Kidney (tissue), 14 donors: ENCODE measurements around the gene TMEM63B. TPM values are rescaled to one million over a fixed set of nuclear protein-coding genes. Genes with fewer than 3 reads are reported as not detected.

Source experiments
- DNase-seq, 5 donors: peaks; one replicate each; pipeline ENCODE4 v3.0.0-alpha.2; 2013 to 2020
- FAIRE-seq: peaks from 2 replicates; lab custom pipeline; 2012; peaks lifted over from hg19 to GRCh38; lab: Jason Lieb, UNC
- H3K27ac ChIP-seq, 2 donors: one replicate each; pipeline ENCODE4 v1.7.0; 2013; ENCODE audit warnings: low read depth in 2 of 2, low read length in 2 of 2, inconsistent platforms in 1 of 2
- H3K27me3 ChIP-seq: one replicate; pipeline ENCODE4 v1.7.1; 2013; ENCODE audit warnings: low read length, inconsistent platforms; ENCODE audit not compliant: control insufficient read depth, insufficient read depth
- H3K36me3 ChIP-seq, 3 donors: one replicate each; pipeline versions ENCODE4 v1.7.0 to v1.7.1; 2013; ENCODE audit warnings: low read length in 3 of 3, control low read depth in 1 of 3, inconsistent platforms in 1 of 3; ENCODE audit not compliant: insufficient read depth in 3 of 3, control insufficient read depth in 2 of 3
- H3K4me1 ChIP-seq, 3 donors: one replicate each; pipeline versions ENCODE4 v1.7.0 to v1.7.1; 2013; ENCODE audit warnings: low read length in 3 of 3, inconsistent platforms in 1 of 3, low read depth in 1 of 3; ENCODE audit not compliant: control insufficient read depth in 2 of 3, insufficient read depth in 2 of 3
- H3K4me3 ChIP-seq, 3 donors: one replicate each; pipeline versions ENCODE4 v1.7.0 to v1.8.1; 2013; ENCODE audit warnings: low read length in 3 of 3, control low read depth in 1 of 3, inconsistent platforms in 1 of 3
- H3K9ac ChIP-seq, 3 donors: one replicate each; pipeline versions ENCODE4 v1.7.0 to v1.7.1; 2013; ENCODE audit warnings: low read length in 3 of 3, control low read depth in 1 of 3, inconsistent platforms in 1 of 3
- H3K9me3 ChIP-seq, 3 donors: one replicate each; pipeline versions ENCODE4 v1.7.0 to v1.7.1; 2013; ENCODE audit warnings: low read length in 3 of 3, control low read depth in 1 of 3, inconsistent platforms in 1 of 3; ENCODE audit not compliant: control insufficient read depth in 2 of 3, insufficient read depth in 1 of 3
- CTCF ChIP-seq: IDR thresholded peaks from 3 replicates; pipeline ENCODE4 v1.5.1; 2012; ENCODE audit warnings: mild to moderate bottlenecking, moderate library complexity, borderline replicate concordance; ENCODE audit not compliant: insufficient read depth; ENCODE audit errors: extremely low read depth
- intact Hi-C: fragments of 100-400 bp; cut with DNase I; formaldehyde crosslinking; loops from one replicate; pipeline ENCODE4 v1.11.1; 2022
- polyA plus RNA-seq: library from polyadenylated mRNA; stranded (reverse); fragments of 350-450 nt; fragmentation: Illumina TruSeq; extraction: RNeasy Lipid Tissue Mini Kit (QIAGEN cat#74804); gene quantifications from one replicate; pipeline ENCODE4 v1.2.3, GENCODE V29; 2014; ENCODE audit warnings: low read depth, low replicate concordance; ENCODE audit not compliant: insufficient read depth
- total RNA-seq: library from RNA; stranded (reverse); fragmentation: NEBNext Ultra II Directional; extraction: Animal tissue kit (Norgen Biotek cat#: 25700); gene quantifications from one replicate; pipeline ENCODE4 v1.2.1, GENCODE V29; 2021
- donor health status: control.
- donor health status: control.
- donor health status: control.
- donor health status: control.
- donor health status: control.
- donor health status: DM: yes; HTN: yes; CAD: no.
- donor health status: Normal renal cell carcinoma (clear cell type).

Gene TMEM63B
- total and polyA plus RNA-seq, 2 donors from 2014 or later = 18.2 to 27.3 TPM

- intact Hi-C loops = no loop called here
- FAIRE-seq (no peak), DNase-seq (no peak)
- no peak for TF ChIP-seq CTCF
- peaks cover 2 to 10% (median 10%) of the 10 kb centered on the region in 3 donors for H3K36me3 ChIP-seq
- peaks cover 0 to 6% (median 5%) of the 10 kb centered on the region in 3 donors for H3K4me1 ChIP-seq
- H3K27ac ChIP-seq = no peak overlapping the region
- H3K9me3 ChIP-seq = no peaks in the 10 kb centered on the region
- no peaks in the 10 kb centered on the region for H3K27me3 ChIP-seq
- no peak overlapping the region for H3K9ac ChIP-seq
- H3K4me3 ChIP-seq = no peak overlapping the region
Observed at GRCh38 chr6:44108471-44108870, 18.9 kb upstream of the TMEM63B start.

- DNase-seq (peak in 2 of 5 donors; percentile 12 to 36), FAIRE-seq (no peak)
- H3K4me3 ChIP-seq = no peak overlapping the region
- intact Hi-C loops = no loop called here
- H3K36me3 ChIP-seq = peaks cover 7 to 17% (median 12%) of the 10 kb centered on the region in 3 donors
- H3K27me3 ChIP-seq = no peaks in the 10 kb centered on the region
- H3K9ac ChIP-seq = no peak overlapping the region
- no peaks in the 10 kb centered on the region for H3K9me3 ChIP-seq
- TF ChIP-seq CTCF = no peak
- peaks cover 0 to 6% (median 5%) of the 10 kb centered on the region in 3 donors for H3K4me1 ChIP-seq
- H3K27ac ChIP-seq = no peak overlapping the region
Observed at GRCh38 chr6:44109212-44109611, 18.1 kb upstream of the TMEM63B start.

GRCh38 chr6:44110005-44110676 lies 17.2 kb upstream of the TMEM63B start:
- no peak overlapping the region for H3K9ac ChIP-seq
- DNase-seq = no peak
- H3K36me3 ChIP-seq = peaks cover 11 to 17% (median 12%) of the 10 kb centered on the region in 3 donors
- no peaks in the 10 kb centered on the region for H3K9me3 ChIP-seq
- no peak overlapping the region for H3K27ac ChIP-seq
- peaks cover 0 to 5% (median 3%) of the 10 kb centered on the region in 3 donors for H3K4me1 ChIP-seq
- no peaks in the 10 kb centered on the region for H3K27me3 ChIP-seq
- no peak for TF ChIP-seq CTCF
- no peak overlapping the region for H3K4me3 ChIP-seq
- FAIRE-seq = no peak
- intact Hi-C loops = no loop called here
